ENCODE data around the gene FXYD1. TPM values are rescaled to one million over a fixed set of nuclear protein-coding genes. Genes with fewer than 3 reads are reported as not detected.

FXYD1 gene
- total RNA-seq, 4 donors from 2014 or later = 42.8 to 140 (median 52.7) TPM

DNA sequence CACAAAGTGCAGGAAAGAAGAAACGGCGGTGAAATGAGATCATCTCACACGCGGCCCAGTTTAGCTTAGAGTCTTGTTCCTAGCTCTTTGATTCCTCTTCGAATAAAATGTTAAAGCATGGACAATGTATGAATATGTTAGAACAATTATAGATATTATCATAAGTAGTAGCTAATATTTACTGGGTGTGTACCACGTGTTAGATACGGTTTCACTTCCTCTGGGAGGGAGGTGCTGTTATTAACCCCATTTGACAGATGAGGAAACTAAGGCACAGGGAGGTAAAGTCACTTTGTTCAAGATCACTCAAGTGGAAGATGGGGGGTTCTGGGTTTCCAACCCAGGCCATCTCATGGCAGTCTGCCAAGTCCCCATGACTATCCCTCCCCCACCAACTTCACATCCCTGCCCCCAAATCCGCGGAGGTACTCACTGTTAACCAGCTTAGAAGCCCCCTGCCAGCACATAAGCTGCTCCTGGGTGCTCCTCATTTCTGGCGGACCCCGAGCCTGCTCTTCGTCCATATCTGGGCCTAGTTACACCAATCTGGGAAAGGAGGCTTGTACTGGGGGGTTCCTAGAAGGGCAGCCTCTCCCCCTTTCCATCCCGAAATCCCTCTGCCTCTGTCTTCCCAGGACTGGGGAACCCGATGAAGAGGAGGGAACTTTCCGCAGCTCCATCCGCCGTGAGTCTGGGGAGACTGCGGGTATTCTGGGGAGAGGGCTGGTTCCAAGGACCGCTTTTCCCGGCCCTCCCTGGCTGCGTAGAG lies 3.4 kb downstream of the FXYD1 start:
- H3K27ac ChIP-seq = peak overlapping the region in 3 of 4 donors; percentile 31 to 69 (median 40)
- peaks cover 0 to 3% of the 10 kb centered on the region in 2 donors for H3K36me3 ChIP-seq
- peaks cover 44% of the 10 kb centered on the region for H3K27me3 ChIP-seq
- no peak for ATAC-seq
- H3K4me3 ChIP-seq = peak overlapping the region in 1 of 2 donors; percentile 38
- H3K9me3 ChIP-seq = no peaks in the 10 kb centered on the region
- TF ChIP-seq POLR2A (IDR thresholded peaks at IDR 0.05) (no peak), EP300 (IDR thresholded peaks at IDR 0.05) (no peak), POLR2AphosphoS5 (IDR thresholded peaks at IDR 0.05) (no peak)
- TF ChIP-seq, protein P1, sequence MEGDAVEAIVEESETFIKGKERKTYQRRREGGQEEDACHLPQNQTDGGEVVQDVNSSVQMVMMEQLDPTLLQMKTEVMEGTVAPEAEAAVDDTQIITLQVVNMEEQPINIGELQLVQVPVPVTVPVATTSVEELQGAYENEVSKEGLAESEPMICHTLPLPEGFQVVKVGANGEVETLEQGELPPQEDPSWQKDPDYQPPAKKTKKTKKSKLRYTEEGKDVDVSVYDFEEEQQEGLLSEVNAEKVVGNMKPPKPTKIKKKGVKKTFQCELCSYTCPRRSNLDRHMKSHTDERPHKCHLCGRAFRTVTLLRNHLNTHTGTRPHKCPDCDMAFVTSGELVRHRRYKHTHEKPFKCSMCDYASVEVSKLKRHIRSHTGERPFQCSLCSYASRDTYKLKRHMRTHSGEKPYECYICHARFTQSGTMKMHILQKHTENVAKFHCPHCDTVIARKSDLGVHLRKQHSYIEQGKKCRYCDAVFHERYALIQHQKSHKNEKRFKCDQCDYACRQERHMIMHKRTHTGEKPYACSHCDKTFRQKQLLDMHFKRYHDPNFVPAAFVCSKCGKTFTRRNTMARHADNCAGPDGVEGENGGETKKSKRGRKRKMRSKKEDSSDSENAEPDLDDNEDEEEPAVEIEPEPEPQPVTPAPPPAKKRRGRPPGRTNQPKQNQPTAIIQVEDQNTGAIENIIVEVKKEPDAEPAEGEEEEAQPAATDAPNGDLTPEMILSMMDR (IDR thresholded peaks at IDR 0.05) = no peak
- WGBS, 2 donors (ENCODE audit: low coverage in 1 of 2) = 23 to 35% methylated on average over 7 of the region's 21 CpGs
- peaks cover 0 to 66% (median 21%) of the 10 kb centered on the region in 3 donors for H3K4me1 ChIP-seq

DNA sequence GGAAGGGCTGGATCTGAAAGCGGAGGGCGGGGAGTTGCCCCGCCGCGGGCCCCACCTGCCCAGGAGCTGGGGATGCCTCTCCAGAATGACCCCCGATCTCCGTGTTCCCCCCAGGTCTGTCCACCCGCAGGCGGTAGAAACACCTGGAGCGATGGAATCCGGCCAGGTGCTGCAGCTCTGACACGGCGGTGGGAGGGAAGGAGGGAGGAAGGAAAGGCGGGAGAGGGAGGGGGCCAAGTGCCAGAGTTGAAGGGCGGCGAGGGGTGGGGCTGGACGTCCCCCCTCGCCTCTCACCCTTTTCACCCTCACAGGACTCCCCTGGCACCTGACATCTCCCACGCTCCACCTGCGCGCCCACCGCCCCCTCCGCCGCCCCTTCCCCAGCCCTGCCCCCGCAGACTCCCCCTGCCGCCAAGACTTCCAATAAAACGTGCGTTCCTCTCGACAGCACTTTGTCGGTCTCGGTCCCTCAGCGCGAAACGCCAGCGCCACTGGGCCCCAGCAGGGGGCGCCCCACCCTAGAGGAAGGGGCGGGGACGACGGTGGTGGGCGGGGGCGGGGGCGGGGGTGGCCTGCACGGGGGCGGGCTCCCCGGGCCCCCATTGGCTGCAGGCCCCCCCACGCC lies 4.1 kb downstream of the FXYD1 start:
- Histone ChIP-seq H3K27ac (peak overlapping the region in 2 of 4 donors; percentile 31 to 55), H3K4me1 (peaks cover 0 to 60% (median 21%) of the 10 kb centered on the region in 3 donors), H3K4me3 (peak overlapping the region in 1 of 2 donors; percentile 28), H3K9me3 (no peaks in the 10 kb centered on the region), H3K27me3 (peaks cover 44% of the 10 kb centered on the region), H3K36me3 (peaks cover 0 to 3% of the 10 kb centered on the region in 2 donors)
- no peak for TF ChIP-seq EP300 (IDR thresholded peaks at IDR 0.05)
- TF ChIP-seq, protein P1 (IDR thresholded peaks at IDR 0.05) = peak in 1 of 4 experiments; percentile 78
- no peak for ATAC-seq
- WGBS, 2 donors (ENCODE audit: low coverage in 1 of 2) = 0% methylated on average over 1 of the region's 46 CpGs; no CpG with 5 or more reads in 1 of the 2 donors

DNA sequence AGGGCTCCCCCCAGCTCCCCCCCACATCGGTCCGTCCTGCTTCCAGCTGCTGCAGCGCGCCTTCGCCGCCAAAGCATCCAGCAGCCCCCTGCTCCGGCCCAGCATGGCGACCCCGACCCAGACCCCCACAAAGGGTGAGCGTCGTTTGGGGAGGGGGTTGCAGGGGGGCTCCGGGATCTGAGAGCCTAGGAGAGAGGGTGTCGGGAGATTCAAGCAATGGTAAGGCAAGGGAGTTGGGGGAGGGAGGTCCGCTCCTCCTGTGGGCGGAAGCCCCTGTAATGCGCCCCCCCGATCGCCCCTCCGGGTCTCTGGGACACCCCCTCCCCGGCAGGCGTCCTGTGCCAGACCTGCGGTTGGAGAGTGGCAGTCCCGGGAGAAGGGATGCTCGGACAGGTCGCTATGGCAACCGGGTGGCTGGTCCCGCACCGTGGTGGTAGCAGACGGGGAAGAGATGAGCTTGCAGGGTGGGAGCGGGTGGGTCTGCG lies 4.6 kb downstream of the FXYD1 start, which contains the start of gene FXYD7:
Gene FXYD7 (plus strand): TSS at position 25 of the 485 bp plus-strand sequence. CDS start 79 bp downstream, at position 104.
- ATAC-seq = no peak
- Histone ChIP-seq H3K27me3 (peaks cover 43% of the 10 kb centered on the region), H3K4me1 (peaks cover 0 to 54% (median 21%) of the 10 kb centered on the region in 3 donors), H3K4me3 (peak within 1 kb of the TSS in 1 of 2 donors; percentile 38), H3K36me3 (peaks cover 0 to 3% of the 10 kb centered on the region in 2 donors), H3K9me3 (no peaks in the 10 kb centered on the region), H3K27ac (peak within 1 kb of the TSS in 3 of 4 donors; percentile 31 to 55 (median 40))
- no peak for TF ChIP-seq EP300 (IDR thresholded peaks at IDR 0.05)
- TF ChIP-seq, protein P1 (IDR thresholded peaks at IDR 0.05) = no peak
- no peak for TF ChIP-seq POLR2AphosphoS5 (IDR thresholded peaks at IDR 0.05)
- TF ChIP-seq POLR2A (IDR thresholded peaks at IDR 0.05) = no peak
- WGBS, 2 donors (ENCODE audit: low coverage in 1 of 2) = 20% methylated on average over 1 to 3 of the region's 31 CpGs

DNA sequence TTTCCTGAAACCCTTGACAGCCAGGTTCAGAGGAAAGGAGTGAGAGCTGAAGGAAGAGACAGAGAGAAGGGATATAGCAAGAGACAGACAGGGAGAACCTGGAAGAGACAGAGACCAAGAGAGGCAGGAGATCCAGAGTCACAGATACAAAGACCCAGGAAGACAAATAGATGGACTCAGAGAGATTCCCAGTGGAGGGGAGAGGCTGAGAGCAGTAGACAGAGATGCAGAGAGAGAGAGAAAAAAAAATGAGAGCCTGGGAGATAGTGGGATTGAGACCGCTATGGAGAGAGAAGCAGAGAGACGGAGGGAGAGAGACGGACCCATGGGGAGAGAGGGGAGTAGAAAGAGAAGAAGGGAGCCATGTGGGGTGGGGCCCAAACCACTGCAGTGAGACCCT lies 5.2 kb downstream of the FXYD1 start:
- Histone ChIP-seq H3K9me3 (no peaks in the 10 kb centered on the region), H3K4me1 (peaks cover 0 to 49% (median 21%) of the 10 kb centered on the region in 3 donors), H3K27me3 (peaks cover 39% of the 10 kb centered on the region), H3K36me3 (peaks cover 0 to 3% of the 10 kb centered on the region in 2 donors), H3K4me3 (no peak overlapping the region), H3K27ac (no peak overlapping the region)
- 48 to 63% methylated on average over 3 of the region's 3 CpGs for WGBS, 2 donors (ENCODE audit: low coverage in 1 of 2)
- ATAC-seq = no peak
- no peak for TF ChIP-seq POLR2A (IDR thresholded peaks at IDR 0.05)
- TF ChIP-seq, protein P1 (IDR thresholded peaks at IDR 0.05) = no peak
- TF ChIP-seq EP300 (IDR thresholded peaks at IDR 0.05) = no peak
- no peak for TF ChIP-seq POLR2AphosphoS5 (IDR thresholded peaks at IDR 0.05)
